Measurements from ENCODE around the gene VSTM4. TPM values are rescaled to one million over a fixed set of nuclear protein-coding genes. Genes with fewer than 3 reads are reported as not detected.

The VSTM4 gene
- polyA plus RNA-seq, 4 donors, result 13.2 to 28.6 (median 14.5) TPM

DNA sequence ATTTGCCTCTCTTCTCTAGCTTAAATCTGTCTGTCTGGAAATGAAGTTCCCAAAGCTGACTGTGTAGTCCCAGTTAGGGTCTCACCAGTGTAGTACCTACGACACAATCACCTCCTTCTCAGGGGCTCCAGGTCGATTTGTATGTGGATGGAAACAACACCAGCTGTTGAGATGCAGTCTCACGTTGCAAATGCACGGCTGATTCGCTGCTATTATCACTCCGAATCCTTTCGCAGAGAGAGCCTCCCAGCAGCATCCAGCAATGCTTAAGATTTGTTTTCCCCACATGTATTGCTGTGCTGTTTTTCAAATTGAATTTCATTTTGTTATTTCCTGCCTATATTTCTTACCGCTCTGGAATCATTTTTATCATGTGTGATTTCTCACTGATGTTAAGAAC lies 16.3 kb downstream of the VSTM4 start:
- DNase-seq (ENCODE audit: low read depth in 4 of 4, low spot score in 3 of 4), result no peak

DNA sequence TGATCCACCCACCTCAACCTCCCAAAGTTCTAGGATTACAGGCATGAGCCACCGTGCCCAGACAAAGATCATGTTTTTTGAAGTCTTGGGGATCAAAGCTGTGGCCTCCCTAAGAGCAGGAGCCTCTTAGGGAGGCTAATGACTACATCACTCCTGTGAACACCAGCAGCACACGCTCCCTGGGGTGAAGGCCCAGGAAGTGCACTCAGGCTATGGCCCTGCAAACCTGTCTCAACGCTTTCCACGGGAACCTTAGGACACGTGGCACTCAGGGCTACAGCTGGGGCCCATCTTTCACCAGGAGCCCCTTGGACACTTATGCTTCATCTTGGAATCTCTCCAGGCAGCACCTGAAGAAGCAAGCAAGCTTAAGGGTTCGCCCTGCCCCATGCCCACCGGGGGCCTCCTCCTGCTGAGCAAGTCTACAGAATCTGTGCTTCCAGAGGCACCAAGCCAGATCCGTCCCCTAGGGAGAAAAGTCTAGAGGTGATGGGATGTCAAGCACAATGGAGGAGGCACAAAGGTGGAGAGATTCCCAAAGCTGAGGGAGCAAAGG lies 18.4 kb downstream of the VSTM4 start:
- DNase-seq (ENCODE audit: low read depth in 4 of 4, low spot score in 3 of 4), result no peak

DNA sequence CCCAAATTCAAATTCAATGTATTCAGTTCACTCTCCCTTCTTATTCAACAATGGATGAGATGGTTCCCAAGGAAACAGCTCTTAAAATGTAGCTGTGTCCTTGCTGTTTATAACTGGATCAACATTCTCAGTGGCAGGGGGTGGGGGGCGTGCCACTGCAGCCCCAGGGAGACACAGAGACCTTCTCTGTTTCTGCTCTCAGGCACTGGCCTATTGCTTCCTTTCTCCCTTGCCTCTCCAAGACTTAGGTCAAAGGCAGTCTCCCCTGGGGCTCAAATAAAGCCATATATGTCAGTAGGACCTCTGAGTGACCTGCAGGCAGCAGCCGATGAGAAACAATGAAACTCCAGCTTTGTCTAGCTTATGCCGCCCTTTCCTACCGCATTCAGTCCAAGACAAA lies 20.7 kb downstream of the VSTM4 start:
- no peak for DNase-seq (ENCODE audit: low read depth in 4 of 4, low spot score in 3 of 4)

DNA sequence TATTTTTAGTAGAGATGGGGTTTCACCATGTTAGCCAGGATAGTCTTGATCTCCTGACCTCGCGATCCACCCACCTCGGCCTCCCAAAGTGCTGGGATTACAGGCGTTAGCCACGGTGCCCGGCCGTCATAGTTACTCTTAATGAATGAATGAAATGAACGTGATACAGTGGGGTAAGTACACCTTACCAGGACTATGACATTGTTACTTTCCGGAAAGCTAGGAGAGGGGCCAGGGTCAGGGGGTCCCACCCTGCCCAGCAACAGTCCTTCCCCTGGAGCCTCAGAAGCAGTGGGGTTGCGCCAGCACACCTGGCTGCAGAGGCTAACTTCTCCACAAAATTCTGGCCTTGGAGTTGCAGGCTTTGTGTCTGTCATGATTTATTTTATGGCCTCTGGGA lies 21.4 kb downstream of the VSTM4 start:
- no peak for DNase-seq (ENCODE audit: low read depth in 4 of 4, low spot score in 3 of 4)

DNA sequence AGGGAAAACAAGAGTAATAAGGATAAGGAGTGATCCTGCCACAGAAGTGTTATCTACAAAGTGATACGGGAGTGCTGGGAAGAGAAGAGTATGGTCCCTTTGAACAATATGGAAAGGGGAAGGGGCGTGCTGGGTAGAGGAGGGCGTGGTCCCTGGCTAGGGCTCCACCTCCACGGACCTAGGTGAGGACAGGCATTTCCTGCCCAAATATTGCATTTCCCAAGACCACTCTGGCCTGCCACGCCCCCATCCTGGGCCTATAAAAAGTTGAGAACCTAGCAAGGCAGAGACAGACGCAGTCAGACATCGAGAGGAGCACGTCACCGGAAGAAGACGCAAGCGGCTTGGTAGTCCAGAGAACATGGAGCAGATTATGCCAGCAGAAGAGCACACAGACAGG lies 22.8 kb downstream of the VSTM4 start:
- no peak for DNase-seq (ENCODE audit: low read depth in 4 of 4, low spot score in 3 of 4)

DNA sequence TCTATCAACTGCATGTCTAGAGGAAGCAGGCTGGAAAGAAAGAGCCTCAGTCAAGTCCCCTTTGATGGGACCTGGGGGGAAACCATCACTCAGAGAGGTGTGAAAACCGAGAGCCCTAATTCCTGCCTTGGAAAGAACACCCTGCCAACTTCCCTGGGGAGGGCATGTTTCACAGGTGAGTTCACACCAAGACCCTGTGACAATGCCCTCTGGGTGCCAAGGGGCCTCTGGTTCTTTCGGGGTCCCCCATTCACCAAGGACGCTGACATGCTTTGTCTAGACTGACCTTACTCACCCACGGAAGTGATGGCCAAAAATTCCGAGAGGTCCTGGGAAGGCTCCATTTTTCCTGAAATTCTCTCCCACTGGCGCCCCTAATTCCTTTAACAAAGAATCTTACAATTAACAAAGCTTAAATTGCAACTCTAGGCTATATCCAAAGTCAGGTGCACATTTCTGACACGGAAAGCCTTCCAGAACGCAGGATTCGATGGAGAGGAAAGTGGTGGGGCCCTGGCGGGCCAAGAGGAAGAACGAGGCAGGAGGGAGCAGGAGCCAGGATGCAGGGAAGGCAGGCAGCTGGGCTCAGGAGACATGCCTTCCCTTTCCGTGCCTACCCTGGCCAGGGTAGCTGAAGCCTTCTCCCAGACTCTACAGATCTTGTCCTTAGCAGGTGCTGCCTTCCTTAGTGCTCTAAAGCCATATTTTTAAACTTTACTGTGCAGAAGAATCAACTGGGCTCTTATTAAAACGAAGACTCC lies 23.7 kb downstream of the VSTM4 start:
- DNase-seq (ENCODE audit: low read depth in 4 of 4, low spot score in 3 of 4), result no peak

DNA sequence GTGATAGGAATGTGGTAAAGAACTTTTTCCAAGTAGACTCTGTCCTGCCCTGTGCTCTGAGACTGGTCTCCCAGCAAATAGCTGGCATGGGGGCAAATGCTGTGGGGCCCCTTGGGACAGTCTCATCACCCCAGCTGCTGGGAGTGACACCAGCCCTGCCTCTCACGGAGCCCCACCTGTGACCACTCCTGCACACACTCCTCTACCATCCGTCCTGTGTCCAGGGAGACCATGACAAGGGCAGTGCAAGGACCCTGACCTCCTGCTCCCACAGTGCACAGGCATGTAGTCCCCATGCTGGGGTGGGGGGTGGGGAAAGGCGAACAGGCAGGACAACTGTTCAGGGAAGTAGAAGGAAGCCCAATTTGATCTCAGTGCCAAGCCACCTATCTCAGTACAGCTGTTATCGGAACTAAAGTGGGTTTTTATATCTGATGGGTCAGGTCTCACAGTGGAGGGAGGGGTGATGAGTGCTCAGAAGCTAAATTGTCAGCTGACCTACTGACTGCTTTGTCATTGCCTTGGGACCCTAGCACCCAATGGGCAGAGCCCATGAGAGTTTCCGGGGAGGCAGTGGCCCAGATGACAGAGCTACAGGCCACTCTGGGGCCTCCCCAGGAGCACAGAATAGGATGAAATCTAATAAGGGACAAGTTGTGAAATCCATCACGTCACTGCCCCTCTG lies 24.5 kb downstream of the VSTM4 start:
- DNase-seq (ENCODE audit: low read depth in 4 of 4, low spot score in 3 of 4), result no peak

DNA sequence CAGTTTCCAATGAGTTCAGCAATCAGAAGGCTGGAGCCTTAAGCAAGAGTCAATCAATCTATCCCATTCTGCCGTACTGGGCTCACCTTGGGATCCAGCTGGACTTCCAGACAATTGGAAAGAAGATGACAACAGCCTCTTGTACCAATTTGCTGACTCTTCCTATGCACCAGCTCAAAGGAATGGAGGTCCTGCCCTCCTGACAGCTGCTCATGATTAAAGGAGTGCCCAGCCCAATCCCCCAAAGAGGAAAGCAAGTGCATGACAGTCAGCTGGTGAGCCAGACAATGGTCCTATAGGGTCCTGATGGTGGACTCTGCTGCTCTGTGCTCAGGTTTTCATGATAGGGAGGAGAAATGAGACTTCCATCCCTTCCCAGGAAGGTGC lies 25.1 kb downstream of the VSTM4 start:
- DNase-seq (ENCODE audit: low read depth in 4 of 4, low spot score in 3 of 4), result no peak

DNA sequence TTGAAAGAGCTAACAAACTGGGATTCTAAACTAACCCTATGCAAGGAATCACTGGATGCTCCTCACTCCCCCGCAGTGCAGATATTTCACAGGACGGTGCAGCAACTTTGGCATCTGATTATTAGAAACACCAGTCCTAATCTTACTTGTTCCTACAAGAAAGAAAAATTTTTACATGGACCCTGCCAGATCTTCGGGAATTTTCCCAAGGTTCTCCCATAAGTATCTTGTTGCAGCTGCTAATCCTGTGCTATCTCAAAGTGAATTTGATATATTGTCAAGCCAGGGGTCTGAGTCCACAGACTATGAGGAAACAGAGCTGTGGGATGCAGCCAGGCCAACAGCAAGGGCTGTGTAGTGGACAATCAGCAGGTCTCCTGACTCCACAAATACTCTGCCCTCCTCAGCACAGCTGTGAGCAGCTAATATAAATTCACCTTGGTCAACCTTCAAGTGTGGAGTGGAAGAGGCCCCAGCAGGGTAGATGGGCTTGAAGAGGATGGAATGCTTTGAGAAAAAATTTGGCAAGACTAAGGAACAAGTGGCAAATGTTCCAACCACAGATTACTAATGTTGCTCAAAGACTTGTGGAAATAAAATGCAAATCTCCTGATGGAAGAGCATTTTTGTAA lies 25.6 kb downstream of the VSTM4 start:
- no peak for DNase-seq (ENCODE audit: low read depth in 4 of 4, low spot score in 3 of 4)

DNA sequence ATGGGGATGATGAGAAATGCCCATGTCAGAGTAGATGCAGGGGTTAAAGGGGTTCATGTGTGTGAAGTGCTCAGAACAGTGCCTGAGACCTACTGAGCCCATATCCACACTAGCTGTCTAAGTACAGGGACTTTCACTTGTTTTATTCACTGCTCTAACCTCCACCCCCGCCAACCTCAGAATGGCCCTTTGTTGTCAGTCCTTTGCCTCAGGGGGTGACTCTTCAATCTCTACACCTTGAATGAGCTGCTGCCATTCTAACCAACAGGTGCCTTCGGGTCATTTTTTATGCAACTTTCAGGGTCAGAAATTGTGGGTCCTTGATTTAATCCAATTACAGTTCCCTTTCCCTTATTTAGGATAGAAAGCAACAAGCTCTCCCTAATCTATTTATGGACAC lies 26.2 kb downstream of the VSTM4 start:
- no peak for DNase-seq (ENCODE audit: low read depth in 4 of 4, low spot score in 3 of 4)

DNA sequence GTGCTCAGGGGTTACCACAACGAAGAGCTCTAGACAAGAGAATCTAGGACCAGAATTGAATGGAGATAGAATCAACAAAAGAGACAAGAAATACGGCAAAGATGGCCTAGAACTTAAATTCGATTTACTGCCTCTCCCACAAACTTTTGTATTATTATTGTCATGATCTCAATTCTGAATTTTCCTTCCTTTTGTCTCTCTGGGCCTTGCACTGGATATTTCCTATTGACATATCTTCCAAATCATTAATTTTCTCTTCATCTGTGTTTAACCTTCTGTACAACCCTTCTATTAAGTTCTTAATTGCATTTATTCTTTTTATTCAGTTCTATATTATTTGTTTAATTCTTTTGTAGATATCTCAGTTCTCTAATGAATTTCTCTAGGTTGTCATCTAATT lies 28.4 kb downstream of the VSTM4 start:
- DNase-seq (ENCODE audit: low read depth in 4 of 4, low spot score in 3 of 4), result no peak

DNA sequence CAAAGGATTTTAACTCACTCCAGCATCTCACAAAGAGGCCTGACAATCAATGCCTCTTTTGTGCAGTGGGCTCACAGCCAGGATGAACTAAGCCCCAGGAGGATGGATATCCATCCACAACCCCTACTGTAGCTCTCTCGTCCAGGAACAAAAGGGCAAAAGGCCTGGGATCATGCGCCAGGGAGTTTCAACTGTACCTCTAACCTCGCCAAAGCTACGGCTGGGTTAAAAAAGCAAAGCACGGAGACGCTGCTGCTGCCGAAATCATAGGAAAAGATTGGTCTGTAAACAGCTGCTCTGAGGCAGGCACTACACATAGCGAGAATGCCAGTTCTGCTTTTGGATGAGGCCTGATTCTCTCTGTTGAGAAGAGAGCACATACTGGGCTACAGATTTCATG lies 32.1 kb downstream of the VSTM4 start:
- no peak for DNase-seq (ENCODE audit: low read depth in 4 of 4, low spot score in 3 of 4)

DNA sequence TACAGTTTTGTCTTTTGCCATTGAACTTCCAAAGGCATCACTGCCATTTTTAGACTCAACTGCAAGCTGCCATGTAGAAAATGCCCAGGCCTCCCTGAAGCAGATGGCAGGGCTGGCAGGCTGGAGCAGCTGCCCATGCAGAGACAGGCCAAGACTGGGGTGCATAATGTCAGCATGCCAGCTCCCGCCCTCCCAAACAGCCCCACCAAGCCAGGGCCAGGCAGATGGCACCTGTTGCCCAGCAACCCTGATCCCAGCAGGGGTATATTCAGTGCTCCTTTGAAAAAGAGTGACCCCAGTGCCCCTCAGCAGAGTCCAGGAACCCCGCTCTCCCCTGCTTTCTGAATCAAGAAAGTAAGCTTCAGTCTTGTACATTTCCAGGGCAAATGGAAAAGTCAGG lies 32.6 kb downstream of the VSTM4 start:
- DNase-seq (ENCODE audit: low read depth in 4 of 4, low spot score in 3 of 4), result no peak

DNA sequence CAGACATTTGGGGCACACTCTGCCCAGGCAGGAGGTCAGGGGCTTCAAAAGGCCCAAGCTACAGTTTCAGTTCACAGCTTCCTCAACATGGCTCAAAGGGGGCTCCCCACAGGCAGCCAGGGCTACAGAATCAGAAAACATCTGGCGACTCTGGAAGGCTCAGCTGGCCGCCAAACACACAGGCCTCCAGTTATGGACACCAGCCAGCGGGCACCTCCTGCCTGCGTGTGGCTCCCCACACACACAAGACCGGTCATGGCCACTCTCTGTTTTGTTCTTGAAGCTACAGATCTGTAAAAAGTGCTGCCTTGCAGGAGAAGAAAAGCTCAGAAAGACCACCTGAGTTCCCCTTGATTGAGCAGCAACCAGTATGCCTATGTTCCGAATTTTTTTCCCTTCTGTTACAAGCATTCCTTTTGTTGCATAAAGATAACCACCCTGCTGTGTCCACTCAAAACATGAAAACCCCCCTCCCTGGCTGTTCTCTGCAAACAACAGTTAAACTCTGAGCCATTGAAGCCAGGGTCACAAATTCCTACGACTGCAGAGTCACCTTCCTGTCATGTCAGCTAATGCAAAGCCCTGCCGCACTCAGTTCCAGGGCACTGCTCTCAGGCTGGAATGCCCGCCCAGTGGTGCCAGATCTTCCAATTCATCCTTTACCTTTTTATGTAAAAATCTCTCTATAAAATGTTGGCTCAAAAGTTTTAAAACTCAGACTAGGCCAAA lies 33.6 kb downstream of the VSTM4 start:
- no peak for DNase-seq (ENCODE audit: low read depth in 4 of 4, low spot score in 3 of 4)

DNA sequence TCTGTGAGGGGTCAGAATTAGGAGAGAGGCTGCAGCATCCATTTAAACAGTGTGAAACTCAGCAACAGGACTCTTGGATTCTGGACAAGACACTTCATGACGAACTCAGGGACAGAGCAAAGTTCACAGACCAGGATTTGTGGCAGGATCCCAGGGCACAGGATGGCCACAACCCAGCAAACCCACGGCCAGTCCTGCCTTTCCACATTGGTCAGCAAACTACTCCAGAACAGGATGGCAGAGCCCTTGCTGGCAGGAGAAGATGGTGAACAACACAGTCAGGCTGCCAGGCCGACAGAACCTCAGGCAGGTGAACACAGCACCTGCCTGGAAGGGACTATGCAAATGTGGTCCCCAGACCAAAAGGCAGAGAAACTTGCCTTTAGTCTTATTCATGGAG lies 34.4 kb downstream of the VSTM4 start:
- no peak for DNase-seq (ENCODE audit: low read depth in 4 of 4, low spot score in 3 of 4)

DNA sequence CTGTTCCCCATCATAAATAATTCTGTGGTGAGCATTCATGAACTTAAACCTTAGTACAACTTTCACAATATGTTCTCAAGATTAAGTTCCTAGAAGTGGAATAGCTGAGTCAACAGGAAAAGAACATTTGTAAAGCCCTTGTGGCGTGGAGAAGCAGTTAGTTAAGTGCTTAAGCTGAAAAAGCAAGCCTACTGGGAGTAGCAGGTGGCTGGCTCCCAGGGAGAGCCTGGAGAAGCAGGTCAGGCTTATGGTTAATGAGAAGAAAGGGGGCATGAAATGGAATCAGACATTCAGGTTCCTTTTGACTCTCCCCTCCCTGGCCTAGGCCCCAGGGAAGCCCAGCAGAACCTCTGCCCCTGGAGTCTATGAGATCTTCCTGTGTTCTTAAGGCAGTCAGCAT lies 35.3 kb downstream of the VSTM4 start:
- no peak for DNase-seq (ENCODE audit: low read depth in 4 of 4, low spot score in 3 of 4)

DNA sequence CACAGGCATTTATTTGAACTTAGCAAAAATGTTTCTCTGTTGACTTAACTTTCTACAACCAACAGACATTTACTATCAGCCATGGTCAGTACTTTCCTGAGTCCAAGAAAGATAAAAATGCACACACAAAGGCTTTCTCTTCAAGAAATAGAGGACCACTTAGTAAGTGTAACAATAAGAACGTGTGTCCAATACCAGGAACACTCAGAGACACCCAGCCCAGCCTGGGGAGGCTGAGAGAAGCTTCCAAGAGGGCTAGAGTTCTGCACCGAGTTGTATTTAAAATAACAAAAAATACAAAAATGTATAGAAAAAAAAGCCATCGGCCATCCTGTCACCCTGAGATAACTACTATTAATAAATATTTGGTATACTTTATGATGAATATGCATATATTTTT lies 35.8 kb downstream of the VSTM4 start:
- no peak for DNase-seq (ENCODE audit: low read depth in 4 of 4, low spot score in 3 of 4)

DNA sequence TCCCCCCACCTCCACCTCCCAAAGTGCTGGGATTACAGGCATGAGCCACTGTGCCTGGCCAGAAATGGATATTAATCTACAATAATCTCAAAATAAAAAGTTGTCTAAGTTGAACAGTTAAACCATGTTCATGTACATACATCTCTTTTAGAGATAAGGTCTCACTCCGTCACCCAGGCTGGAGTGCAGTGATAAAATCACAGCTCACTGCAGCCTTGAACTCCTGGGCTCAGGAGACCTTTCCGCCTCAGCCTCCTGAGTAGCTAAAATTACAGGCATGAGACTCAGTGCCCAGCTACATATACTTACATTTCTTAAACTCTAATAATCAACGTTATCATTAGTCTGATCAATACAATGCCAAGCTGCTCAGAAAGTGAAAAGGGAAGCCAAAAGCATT lies 36.2 kb downstream of the VSTM4 start:
- no peak for DNase-seq (ENCODE audit: low read depth in 4 of 4, low spot score in 3 of 4)

DNA sequence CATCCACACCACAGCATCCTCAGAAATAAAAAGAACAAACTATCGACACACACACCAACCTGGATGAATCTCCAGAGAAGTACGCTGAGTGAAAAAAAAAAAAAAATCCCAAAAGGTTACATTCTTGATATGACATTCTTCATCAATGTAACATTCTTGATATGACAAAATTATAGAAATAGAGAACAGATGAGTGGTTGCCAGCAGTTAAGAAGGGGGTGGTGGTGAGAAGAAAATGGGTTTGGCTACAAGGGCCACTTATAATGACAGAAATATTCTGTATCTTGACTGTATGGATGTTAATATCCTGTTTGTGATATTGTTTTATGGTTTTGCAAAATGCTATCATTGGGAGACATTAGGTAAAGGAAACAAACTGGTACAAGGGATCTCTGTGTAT lies 36.9 kb downstream of the VSTM4 start:
- no peak for DNase-seq (ENCODE audit: low read depth in 4 of 4, low spot score in 3 of 4)

DNA sequence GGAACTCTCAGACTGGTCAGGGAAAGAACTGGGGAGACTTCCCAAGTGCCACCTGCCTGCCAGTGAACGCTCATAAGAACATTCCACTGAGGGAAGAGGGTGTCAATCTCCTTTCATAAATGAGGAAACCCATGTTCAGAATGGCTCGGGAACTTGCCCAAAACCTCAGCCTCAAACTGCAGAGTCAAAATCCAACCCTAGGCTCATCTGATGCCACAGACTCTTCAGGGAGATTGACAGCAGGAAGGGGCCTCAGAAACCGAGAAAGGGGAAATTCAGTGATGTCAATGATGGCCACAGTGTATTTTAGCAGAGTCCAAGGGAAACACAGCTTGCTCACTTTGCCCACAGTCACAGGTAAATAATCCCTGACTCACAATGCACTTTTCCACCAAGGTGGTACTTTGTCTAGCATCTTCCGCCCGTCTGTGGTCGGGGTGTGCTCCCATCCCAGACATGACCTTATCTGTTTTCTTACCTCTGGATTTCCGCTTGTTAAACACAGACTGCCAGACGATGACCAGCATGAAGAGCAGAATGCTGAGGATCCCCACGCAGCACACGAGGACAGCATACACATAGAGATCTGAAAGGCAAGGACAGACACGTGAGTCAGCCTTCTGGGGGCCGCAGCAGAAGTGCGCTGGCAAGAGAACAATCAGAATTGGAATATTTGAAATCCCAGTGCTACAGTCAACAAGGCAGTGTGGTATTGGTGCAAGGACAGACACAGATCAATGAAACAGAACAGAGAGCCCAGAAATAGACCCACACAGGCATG lies 38.4 kb downstream of the VSTM4 start:
- no peak for DNase-seq (ENCODE audit: low read depth in 4 of 4, low spot score in 3 of 4)

All from left renal pelvis (tissue), 4 donors.